ENCODE measurements around the gene MACROD1. TPM values are rescaled to one million over a fixed set of nuclear protein-coding genes. Genes with fewer than 3 reads are reported as not detected.
A peak's percentile ranks its signal among the peaks of the same experiment; 100 is the strongest.

Gene MACROD1
- total and polyA plus RNA-seq, 7 experiments from 2014 or later, result 5.4 to 16.2 (median 9.7) TPM

DNA sequence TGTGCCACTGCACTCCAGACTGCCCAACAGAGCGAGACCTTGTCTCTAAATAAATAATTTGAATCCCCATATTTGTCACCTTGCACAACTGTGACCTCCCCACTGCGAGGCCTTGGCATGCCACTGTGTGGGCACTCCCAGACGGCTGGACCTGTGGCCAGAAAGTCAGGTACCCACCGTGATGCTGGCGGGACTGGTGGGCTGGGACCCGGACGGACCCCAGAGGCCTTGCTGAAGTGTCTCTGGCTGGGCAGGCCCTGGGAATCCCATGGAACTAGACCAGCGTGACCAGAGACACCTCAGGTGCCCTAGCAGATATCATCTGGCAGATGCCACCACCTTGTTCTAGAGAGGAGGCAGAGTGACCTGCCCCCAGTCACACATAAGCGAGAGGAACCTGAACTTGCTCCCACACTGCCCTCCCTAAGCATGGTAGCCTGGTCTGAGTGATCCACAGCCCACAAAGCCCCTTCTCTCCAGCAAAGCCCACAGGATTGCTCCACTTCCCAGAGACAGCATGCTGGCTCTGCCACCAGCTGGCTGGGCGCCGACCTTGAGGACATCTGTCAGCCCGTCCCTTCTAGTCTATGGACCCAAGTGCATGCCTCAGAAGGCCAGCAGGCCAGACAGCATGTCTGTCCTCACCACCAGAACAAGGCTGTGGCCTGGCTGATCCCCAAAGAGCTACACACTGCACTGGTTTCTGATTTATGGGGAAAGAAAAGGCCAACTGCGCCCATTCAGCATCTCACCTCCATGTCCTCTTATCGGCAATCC lies 9.5 kb downstream of the MACROD1 start:
- peaks cover 0 to 5% (median 0%) of the 10 kb centered on the region in 5 donors for H3K27me3 Mint-ChIP-seq
- POLR2A ChIA-PET, result no interaction called here

DNA sequence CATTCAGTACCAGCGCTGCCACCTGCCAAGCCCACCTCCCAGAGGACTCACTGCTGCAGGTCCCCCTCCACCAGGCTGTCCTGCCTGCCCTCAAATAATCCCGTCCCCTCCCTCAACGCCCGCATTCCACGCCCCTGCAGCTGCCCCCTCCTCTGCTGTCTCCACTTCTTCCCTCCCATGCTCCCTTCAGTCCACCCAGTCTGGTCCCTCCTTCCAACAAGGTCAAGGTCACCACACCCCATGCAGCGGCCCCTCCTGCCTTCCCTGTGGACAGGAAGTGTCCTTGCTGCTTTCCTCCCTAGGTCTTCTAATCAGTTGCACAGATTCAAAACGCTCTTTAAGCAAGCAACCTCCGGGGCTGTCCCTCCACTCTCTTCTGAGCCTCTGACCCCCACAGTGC lies 12.1 kb downstream of the MACROD1 start:
- peaks cover 0 to 11% (median 0%) of the 10 kb centered on the region in 7 donors for H3K4me1 Mint-ChIP-seq
- no peaks in the 10 kb centered on the region for H3K36me3 Mint-ChIP-seq
- DNase-seq, result no peak
- H3K4me3 Mint-ChIP-seq, result no peak overlapping the region
- Histone ChIP-seq H3K27ac (ENCODE audit: low read depth, low read length) (no peak overlapping the region), H3K4me1 (ENCODE audit: control insufficient read depth in 2 of 2, insufficient read depth in 2 of 2, low read length in 2 of 2) (no peaks in the 10 kb centered on the region), H3K27me3 (ENCODE audit: control insufficient read depth in 2 of 2, insufficient read depth in 2 of 2, low read length in 2 of 2) (no peaks in the 10 kb centered on the region), H3K36me3 (ENCODE audit: control insufficient read depth in 2 of 3, insufficient read depth in 3 of 3, low read length in 3 of 3) (no peaks in the 10 kb centered on the region), H3K9me3 (ENCODE audit: control insufficient read depth in 2 of 3, low read length in 3 of 3) (no peaks in the 10 kb centered on the region), H3K4me3 (ENCODE audit: low read length) (no peak overlapping the region)
- no peaks in the 10 kb centered on the region for H3K9me3 Mint-ChIP-seq
- no peak for ATAC-seq
- intact Hi-C loops (cut with micrococcal nuclease), result loop anchor here (1.0 to 10.0 kb wide), 3 partner anchors 154 to 1119 kb away; no protein-coding TSS in a partner anchor
- H3K27ac Mint-ChIP-seq, result no peak overlapping the region
- CTCF ChIA-PET, result interaction anchor here (1.0 kb wide), 1 partner anchor 154 kb away, joined by 4 read pairs; no protein-coding TSS in a partner anchor
- POLR2A ChIA-PET, result no interaction called here
- H3K27me3 Mint-ChIP-seq, result peaks cover 0 to 5% (median 0%) of the 10 kb centered on the region in 5 donors

More for the DNA sequence above, 9.5 kb downstream of the MACROD1 start:
- CTCF ChIA-PET, result no interaction called here
- Histone ChIP-seq H3K36me3 (ENCODE audit: control insufficient read depth in 2 of 3, insufficient read depth in 3 of 3, low read length in 3 of 3) (no peaks in the 10 kb centered on the region), H3K27me3 (ENCODE audit: control insufficient read depth in 2 of 2, insufficient read depth in 2 of 2, low read length in 2 of 2) (no peaks in the 10 kb centered on the region), H3K4me3 (ENCODE audit: low read length) (no peak overlapping the region), H3K27ac (ENCODE audit: low read depth, low read length) (no peak overlapping the region), H3K9me3 (ENCODE audit: control insufficient read depth in 2 of 3, low read length in 3 of 3) (no peaks in the 10 kb centered on the region), H3K4me1 (ENCODE audit: control insufficient read depth in 2 of 2, insufficient read depth in 2 of 2, low read length in 2 of 2) (no peaks in the 10 kb centered on the region)
- DNase-seq (no peak), ATAC-seq (no peak)
- H3K4me1 Mint-ChIP-seq, result peaks cover 0 to 11% (median 0%) of the 10 kb centered on the region in 7 donors
- no peak overlapping the region for H3K4me3 Mint-ChIP-seq
- H3K9me3 Mint-ChIP-seq, result no peaks in the 10 kb centered on the region
- H3K36me3 Mint-ChIP-seq, result no peaks in the 10 kb centered on the region
- intact Hi-C loops (cut with micrococcal nuclease), result loop anchor here in 1 of 2 donors (10.0 kb wide), 1 partner anchor 1122 kb away; no protein-coding TSS in a partner anchor
- H3K27ac Mint-ChIP-seq, result no peak overlapping the region

DNA sequence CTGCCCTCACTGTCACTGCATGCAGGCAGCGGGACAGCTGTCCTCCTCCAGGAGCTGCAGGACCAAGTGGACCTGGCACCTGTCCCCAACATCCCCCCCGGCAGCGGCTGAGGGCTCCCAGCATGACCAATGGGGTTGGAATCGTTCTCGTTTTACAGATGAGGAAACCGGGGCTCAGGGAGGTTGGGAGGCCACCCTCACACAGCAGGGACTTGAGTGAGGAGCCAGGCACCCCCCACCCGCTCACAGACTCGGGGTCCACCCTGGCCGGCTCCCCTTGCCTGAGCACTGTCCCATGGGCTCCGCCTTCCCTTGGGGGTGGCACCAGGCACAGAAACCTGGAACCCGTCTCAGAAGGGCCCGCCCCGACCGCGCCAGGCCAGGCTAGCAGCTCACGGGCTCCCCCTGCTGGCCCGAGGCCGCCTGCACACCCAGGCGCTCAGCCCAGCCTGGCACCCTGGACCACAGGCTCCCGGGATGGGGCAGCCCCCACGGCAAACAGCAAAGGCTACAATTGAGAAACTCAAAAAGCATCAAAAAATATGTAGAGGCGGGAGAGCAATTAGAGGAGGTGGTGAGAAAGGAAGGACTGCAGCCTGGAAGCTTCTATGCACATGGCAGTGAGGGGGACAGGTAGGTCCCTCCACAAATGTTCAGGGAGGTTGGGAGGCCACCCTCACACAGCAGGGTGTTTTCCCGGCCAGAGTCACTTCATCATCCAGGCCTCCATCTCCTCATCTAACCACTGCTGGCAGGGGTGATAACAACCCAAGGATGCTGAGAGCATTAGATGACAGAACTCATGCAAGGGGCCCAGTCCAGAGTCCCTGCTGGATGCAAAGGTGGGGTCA lies 12.8 kb downstream of the MACROD1 start:
- no peaks in the 10 kb centered on the region for H3K4me1 ChIP-seq (ENCODE audit: control insufficient read depth in 2 of 2, insufficient read depth in 2 of 2, low read length in 2 of 2)
- Mint-ChIP-seq H3K36me3 (no peaks in the 10 kb centered on the region), H3K27ac (no peak overlapping the region), H3K27me3 (peaks cover 0 to 5% (median 0%) of the 10 kb centered on the region in 5 donors), H3K9me3 (no peaks in the 10 kb centered on the region), H3K4me3 (no peak overlapping the region), H3K4me1 (peaks cover 0 to 11% (median 3%) of the 10 kb centered on the region in 7 donors)
- peak; percentile 40 to 84 (median 62) for DNase-seq
- no peaks in the 10 kb centered on the region for H3K27me3 ChIP-seq (ENCODE audit: control insufficient read depth in 2 of 2, insufficient read depth in 2 of 2, low read length in 2 of 2)
- no peaks in the 10 kb centered on the region for H3K36me3 ChIP-seq (ENCODE audit: control insufficient read depth in 2 of 3, insufficient read depth in 3 of 3, low read length in 3 of 3)
- peak; percentile 95 for ATAC-seq
- H3K9me3 ChIP-seq (ENCODE audit: control insufficient read depth in 2 of 3, low read length in 3 of 3), result no peaks in the 10 kb centered on the region
- no peak overlapping the region for H3K4me3 ChIP-seq (ENCODE audit: low read length)
- ChIA-PET CTCF (interaction anchor here (0.6 to 3.5 kb wide), 6 partner anchors 9 to 387 kb away, joined by 3 to 25 read pairs (median 4); partner anchors contain the start of gene ZFTA), POLR2A (interaction anchor here (0.8 to 1.3 kb wide), 2 partner anchors 13 to 1392 kb away, joined by 3 read pairs; partner anchors contain the start of genes MACROD1 and POLR2G)
- H3K27ac ChIP-seq (ENCODE audit: low read depth, low read length), result no peak overlapping the region
- intact Hi-C loops (cut with micrococcal nuclease), result loop anchor here (1.0 to 10.0 kb wide), 3 partner anchors 153 to 1118 kb away; no protein-coding TSS in a partner anchor

DNA sequence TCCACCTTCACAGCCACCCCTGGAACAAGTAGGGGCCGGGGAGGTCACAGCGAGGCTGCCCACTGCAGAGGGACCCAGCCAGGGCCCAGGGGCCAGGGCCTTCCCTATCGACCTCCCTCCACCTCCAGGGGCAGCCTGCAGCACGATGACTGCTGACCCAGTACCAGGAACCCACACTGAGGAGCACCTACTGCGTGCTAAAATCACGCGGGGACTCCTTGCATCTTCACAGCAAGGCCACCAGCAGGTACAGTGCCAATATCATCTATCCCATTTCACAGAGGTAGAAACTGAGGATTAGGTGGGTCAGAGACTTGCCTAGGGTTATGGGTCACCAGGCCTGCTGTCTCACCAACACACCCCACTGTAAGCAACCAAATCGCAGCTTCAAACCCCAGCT lies 14.6 kb downstream of the MACROD1 start:
- DNase-seq (no peak), ATAC-seq (no peak)
- Histone ChIP-seq H3K9me3 (ENCODE audit: control insufficient read depth in 2 of 3, low read length in 3 of 3) (no peaks in the 10 kb centered on the region), H3K27ac (ENCODE audit: low read depth, low read length) (no peak overlapping the region), H3K36me3 (ENCODE audit: control insufficient read depth in 2 of 3, insufficient read depth in 3 of 3, low read length in 3 of 3) (no peaks in the 10 kb centered on the region), H3K4me1 (ENCODE audit: control insufficient read depth in 2 of 2, insufficient read depth in 2 of 2, low read length in 2 of 2) (no peaks in the 10 kb centered on the region), H3K4me3 (ENCODE audit: low read length) (no peak overlapping the region), H3K27me3 (ENCODE audit: control insufficient read depth in 2 of 2, insufficient read depth in 2 of 2, low read length in 2 of 2) (no peaks in the 10 kb centered on the region)
- peaks cover 0 to 14% (median 5%) of the 10 kb centered on the region in 7 donors for H3K4me1 Mint-ChIP-seq
- ChIA-PET POLR2A (interaction anchor here (1.3 kb wide), 1 partner anchor 15 kb away, joined by 3 read pairs; the partner anchor contains the start of gene MACROD1), CTCF (interaction anchor here (0.8 to 3.5 kb wide), 3 partner anchors 150 to 314 kb away, joined by 3 to 25 read pairs (median 13); no protein-coding TSS in a partner anchor)
- H3K36me3 Mint-ChIP-seq, result no peaks in the 10 kb centered on the region
- peak overlapping the region in 1 of 9 donors; percentile 46 for H3K27ac Mint-ChIP-seq
- no peaks in the 10 kb centered on the region for H3K9me3 Mint-ChIP-seq
- peaks cover 0 to 5% (median 0%) of the 10 kb centered on the region in 5 donors for H3K27me3 Mint-ChIP-seq
- intact Hi-C loops (cut with micrococcal nuclease), result loop anchor here in 1 of 2 donors (10.0 kb wide), 1 partner anchor 1117 kb away; no protein-coding TSS in a partner anchor
- H3K4me3 Mint-ChIP-seq, result no peak overlapping the region

DNA sequence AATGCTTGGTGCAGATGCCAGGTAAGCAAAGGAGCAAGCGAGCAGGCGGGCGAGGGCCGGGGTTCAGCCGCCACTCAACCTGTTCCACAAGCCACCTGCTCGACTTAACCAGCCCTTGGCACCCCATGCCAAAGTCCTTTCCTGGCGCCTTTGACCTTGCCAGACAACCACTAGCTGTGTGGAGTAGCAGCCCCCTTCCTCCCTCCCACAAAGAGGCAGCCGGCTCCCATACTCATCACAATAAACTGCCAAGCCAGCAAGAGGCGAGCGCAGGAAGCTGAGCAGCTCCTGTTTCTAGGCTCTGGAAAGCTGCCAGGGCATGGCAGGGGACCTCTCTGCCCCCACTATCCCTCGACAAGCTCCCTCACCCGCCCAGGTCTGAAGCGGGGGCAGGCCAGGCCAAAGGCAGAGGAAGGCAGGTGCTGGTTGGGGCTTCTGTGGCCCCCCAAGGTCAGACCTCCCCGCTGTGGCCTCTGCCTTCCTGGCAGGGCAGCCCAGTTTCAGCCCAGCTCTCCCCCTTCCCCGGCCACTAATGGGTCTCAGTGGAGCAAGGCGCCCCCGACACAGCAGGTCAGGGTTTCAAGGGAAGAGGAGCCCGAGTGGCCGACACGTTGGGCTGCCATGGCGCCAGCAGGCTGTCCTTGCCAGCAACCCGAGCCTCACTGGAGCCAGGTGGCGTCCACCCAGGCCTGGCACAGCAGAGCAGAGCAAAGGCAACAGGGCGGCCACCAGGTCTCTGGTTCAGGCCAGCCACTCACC lies 15.3 kb downstream of the MACROD1 start:
- ChIA-PET POLR2A (no interaction called here), CTCF (interaction anchor here (0.7 to 3.5 kb wide), 4 partner anchors 150 to 315 kb away, joined by 3 to 25 read pairs (median 10); no protein-coding TSS in a partner anchor)
- Mint-ChIP-seq H3K9me3 (no peaks in the 10 kb centered on the region), H3K36me3 (no peaks in the 10 kb centered on the region), H3K27me3 (peaks cover 0 to 5% (median 0%) of the 10 kb centered on the region in 5 donors), H3K4me1 (peaks cover 0 to 17% (median 5%) of the 10 kb centered on the region in 7 donors), H3K27ac (no peak overlapping the region), H3K4me3 (no peak overlapping the region)
- no peak overlapping the region for H3K4me3 ChIP-seq (ENCODE audit: low read length)
- ATAC-seq (no peak), DNase-seq (no peak)
- no peaks in the 10 kb centered on the region for H3K27me3 ChIP-seq (ENCODE audit: control insufficient read depth in 2 of 2, insufficient read depth in 2 of 2, low read length in 2 of 2)
- no peaks in the 10 kb centered on the region for H3K4me1 ChIP-seq (ENCODE audit: control insufficient read depth in 2 of 2, insufficient read depth in 2 of 2, low read length in 2 of 2)
- H3K9me3 ChIP-seq (ENCODE audit: control insufficient read depth in 2 of 3, low read length in 3 of 3), result no peaks in the 10 kb centered on the region
- H3K36me3 ChIP-seq (ENCODE audit: control insufficient read depth in 2 of 3, insufficient read depth in 3 of 3, low read length in 3 of 3), result no peaks in the 10 kb centered on the region
- intact Hi-C loops (cut with micrococcal nuclease), result loop anchor here in 1 of 2 donors (10.0 kb wide), 1 partner anchor 1116 kb away; no protein-coding TSS in a partner anchor
- H3K27ac ChIP-seq (ENCODE audit: low read depth, low read length), result no peak overlapping the region
